Stimulated activated naive B cell treated with anti-CD40 and anti-IgM and Interleukin-4, amounts not matched to agents 10 μg/mL and 1 μg/mL and 100 μg/mL, for 72 hours (primary cell): ENCODE results near the gene OR1C1.
"Not testable (repeated sequence)": the region's sequence is repeated elsewhere in the genome, so short reads cannot be mapped to it uniquely, and the experiment has no call there.

Source experiments
- ATAC-seq, 2 donors: fragments of 150-1000 bp; cut with Tn5 transposase; replicated peaks; 2 replicates each; pipeline ENCODE4 v1.10.0; 2021; ENCODE audit warnings: moderate library complexity in 1 of 2
- DNase-seq: peaks from one replicate; pipeline ENCODE4 v3.0.0; 2021
- H3K27ac Mint-ChIP-seq: one replicate; pipeline ENCODE4 v1.8.0; 2022; ENCODE audit warnings: mild to moderate bottlenecking, mixed read lengths
- H3K27me3 Mint-ChIP-seq, 2 donors: one replicate each; pipeline ENCODE4 v1.8.0; 2022; ENCODE audit warnings: mixed read lengths in 2 of 2
- H3K36me3 Mint-ChIP-seq, 2 donors: one replicate each; pipeline ENCODE4 v1.8.0; 2022; ENCODE audit warnings: mixed read lengths in 2 of 2, mild to moderate bottlenecking in 1 of 2
- H3K4me1 Mint-ChIP-seq, 2 donors: one replicate each; pipeline ENCODE4 v1.8.0; 2022; ENCODE audit warnings: mixed read lengths in 2 of 2, mild to moderate bottlenecking in 1 of 2
- H3K4me3 Mint-ChIP-seq, 2 donors: one replicate each; pipeline ENCODE4 v1.8.0; 2022; ENCODE audit warnings: mild to moderate bottlenecking in 2 of 2, mixed read lengths in 2 of 2, moderate library complexity in 1 of 2
- H3K9me3 Mint-ChIP-seq, 2 donors: one replicate each; pipeline ENCODE4 v1.8.0; 2022; ENCODE audit warnings: mixed read lengths in 2 of 2, mild to moderate bottlenecking in 1 of 2

Gene OR1C1

GRCh38 chr1:247760456-247760855 lies at the start of gene OR1C1:
OR1C1 (minus strand) TSS chr1:247760556; CDS start chr1:247758406, 2,150 bp downstream.
- Mint-ChIP-seq H3K27me3 (no peaks in the 10 kb centered on the region), H3K27ac (no peak within 1 kb of the TSS), H3K4me1 (no peaks in the 10 kb centered on the region), H3K36me3 (no peaks in the 10 kb centered on the region), H3K9me3 (peaks cover 0 to 6% of the 10 kb centered on the region in 2 donors), H3K4me3 (no peak within 1 kb of the TSS)
- no peak for DNase-seq
- ATAC-seq: no peak

DNA sequence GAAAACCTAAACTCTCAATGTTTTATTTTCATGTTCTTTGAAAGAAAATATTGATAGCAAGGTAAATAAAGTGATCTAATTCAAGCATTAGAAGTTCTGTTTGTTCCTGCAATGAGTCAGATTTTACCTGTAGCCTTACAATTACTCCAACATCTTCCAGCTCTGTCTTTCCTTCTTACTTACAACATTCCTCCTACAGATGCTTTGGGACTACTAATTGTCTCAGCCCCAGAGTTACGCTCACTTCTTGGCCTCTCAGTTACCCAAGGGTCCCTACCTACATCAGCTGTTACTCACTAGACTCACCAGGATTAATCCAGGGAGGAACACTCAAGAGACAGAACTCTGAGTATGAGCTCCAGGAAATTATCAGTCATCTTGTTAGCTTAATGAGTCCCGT lies 37.2 kb upstream of the OR1C1 start:
- Mint-ChIP-seq H3K4me3 (no peak overlapping the region), H3K4me1 (no peaks in the 10 kb centered on the region), H3K9me3 (peaks cover 0 to 4% of the 10 kb centered on the region in 2 donors), H3K27me3 (peaks cover 0 to 4% of the 10 kb centered on the region in 2 donors), H3K27ac (no peak overlapping the region), H3K36me3 (no peaks in the 10 kb centered on the region)
- no peak for ATAC-seq
- no peak for DNase-seq

GRCh38 chr1:247769603-247770002 lies 9.2 kb upstream of the OR1C1 start:
- Mint-ChIP-seq H3K9me3 (peaks cover 0 to 4% of the 10 kb centered on the region in 2 donors), H3K27ac (no peak overlapping the region), H3K27me3 (no peaks in the 10 kb centered on the region), H3K4me1 (no peaks in the 10 kb centered on the region), H3K4me3 (no peak overlapping the region), H3K36me3 (no peaks in the 10 kb centered on the region)
- no peak for ATAC-seq
- no peak for DNase-seq

- DNase-seq, H3K4me1 Mint-ChIP-seq, H3K36me3 Mint-ChIP-seq, H3K4me3 Mint-ChIP-seq, H3K27ac Mint-ChIP-seq, ATAC-seq, H3K27me3 Mint-ChIP-seq: not testable (repeated sequence)
- H3K9me3 Mint-ChIP-seq: peaks cover 5 to 19% of the 10 kb centered on the region in 2 donors
These were observed 6.0 kb downstream of the OR1C1 start for GRCh38 chr1:247754311-247754710.

DNA sequence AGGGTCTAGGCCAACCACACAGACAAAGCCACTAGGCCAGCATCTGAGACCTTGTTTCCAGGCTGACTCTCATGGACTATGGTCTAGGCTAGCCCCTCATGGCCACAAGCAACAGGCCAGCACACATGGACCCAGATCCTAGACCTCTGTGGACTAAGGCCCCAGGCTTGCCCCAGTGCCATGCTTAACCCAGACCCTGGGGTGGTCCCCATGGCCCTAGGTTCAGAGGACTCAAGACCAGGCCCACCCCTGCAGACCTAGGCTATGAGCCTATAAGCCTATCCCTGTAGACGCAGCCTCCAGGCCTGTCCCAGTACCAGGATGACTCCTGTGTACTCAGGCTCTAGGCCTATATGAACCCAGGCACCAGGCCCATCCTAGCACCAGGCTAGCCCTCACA lies 10.5 kb downstream of the OR1C1 start:
- ATAC-seq (no peak), DNase-seq (no peak)
- H3K36me3 Mint-ChIP-seq: peaks cover 0 to 3% of the 10 kb centered on the region in 2 donors
- no peaks in the 10 kb centered on the region for H3K27me3 Mint-ChIP-seq
- no peak overlapping the region for H3K4me3 Mint-ChIP-seq
- H3K27ac Mint-ChIP-seq: no peak overlapping the region
- no peaks in the 10 kb centered on the region for H3K4me1 Mint-ChIP-seq
- H3K9me3 Mint-ChIP-seq: peaks cover 3 to 14% of the 10 kb centered on the region in 2 donors

DNA sequence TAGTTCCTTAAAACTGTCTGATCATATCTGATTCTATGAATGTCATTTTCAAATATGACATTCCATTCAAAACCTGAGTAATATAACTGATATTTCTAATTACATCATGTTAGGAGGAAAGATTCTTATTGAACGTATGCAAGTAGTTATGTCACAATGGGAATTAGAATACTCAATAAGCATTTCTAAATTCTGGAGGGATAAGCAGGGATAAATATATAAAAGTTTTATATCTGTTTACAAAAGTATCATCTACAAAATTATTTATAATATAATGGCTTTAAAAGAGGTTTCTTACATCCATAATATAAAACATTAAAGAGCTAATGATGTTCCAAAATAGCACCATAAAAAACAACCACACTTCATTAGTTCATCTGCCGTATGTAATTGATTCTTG lies 12.3 kb downstream of the OR1C1 start, which contains the start of gene OR14A2:
TSS of gene OR14A2 (minus strand) at position 101 of the 400 bp plus-strand sequence.
- H3K9me3 Mint-ChIP-seq: peaks cover 3 to 14% of the 10 kb centered on the region in 2 donors
- H3K27ac Mint-ChIP-seq: no peak within 1 kb of the TSS
- peaks cover 0 to 3% of the 10 kb centered on the region in 2 donors for H3K36me3 Mint-ChIP-seq
- no peak within 1 kb of the TSS for H3K4me3 Mint-ChIP-seq
- DNase-seq: no peak
- H3K4me1 Mint-ChIP-seq: no peaks in the 10 kb centered on the region
- ATAC-seq: no peak
- no peaks in the 10 kb centered on the region for H3K27me3 Mint-ChIP-seq

DNA sequence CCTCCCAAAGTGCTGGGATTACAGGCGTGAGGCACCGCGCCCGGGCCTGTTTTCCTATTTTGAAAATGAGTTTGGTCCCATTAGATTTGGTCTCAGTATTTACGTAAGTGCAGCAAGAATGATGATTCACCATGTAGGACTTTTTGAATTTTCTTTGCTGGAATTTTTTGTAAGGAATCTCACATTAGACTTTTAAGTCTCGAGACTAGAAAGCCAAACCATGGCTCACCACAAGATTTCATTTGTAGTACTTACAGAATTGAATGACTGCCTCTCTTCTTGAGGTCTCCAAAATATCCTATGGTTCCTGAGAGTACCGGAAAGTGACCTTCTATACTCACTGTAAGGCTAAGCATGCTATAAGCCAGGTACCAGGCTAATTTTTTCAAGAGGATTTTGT lies 12.7 kb downstream of the OR1C1 start:
- no peak overlapping the region for H3K27ac Mint-ChIP-seq
- H3K36me3 Mint-ChIP-seq: peaks cover 0 to 3% of the 10 kb centered on the region in 2 donors
- no peaks in the 10 kb centered on the region for H3K4me1 Mint-ChIP-seq
- ATAC-seq: no peak
- H3K4me3 Mint-ChIP-seq: no peak overlapping the region
- H3K27me3 Mint-ChIP-seq: no peaks in the 10 kb centered on the region
- H3K9me3 Mint-ChIP-seq: peaks cover 3 to 14% of the 10 kb centered on the region in 2 donors
- DNase-seq: no peak

- Mint-ChIP-seq H3K9me3 (peaks cover 3 to 10% of the 10 kb centered on the region in 2 donors), H3K4me1 (no peaks in the 10 kb centered on the region), H3K4me3 (no peak overlapping the region), H3K36me3 (peaks cover 0 to 3% of the 10 kb centered on the region in 2 donors), H3K27me3 (no peaks in the 10 kb centered on the region), H3K27ac (no peak overlapping the region)
- ATAC-seq (no peak), DNase-seq (no peak)
These were observed 13.9 kb downstream of the OR1C1 start for GRCh38 chr1:247746391-247746935.

DNA sequence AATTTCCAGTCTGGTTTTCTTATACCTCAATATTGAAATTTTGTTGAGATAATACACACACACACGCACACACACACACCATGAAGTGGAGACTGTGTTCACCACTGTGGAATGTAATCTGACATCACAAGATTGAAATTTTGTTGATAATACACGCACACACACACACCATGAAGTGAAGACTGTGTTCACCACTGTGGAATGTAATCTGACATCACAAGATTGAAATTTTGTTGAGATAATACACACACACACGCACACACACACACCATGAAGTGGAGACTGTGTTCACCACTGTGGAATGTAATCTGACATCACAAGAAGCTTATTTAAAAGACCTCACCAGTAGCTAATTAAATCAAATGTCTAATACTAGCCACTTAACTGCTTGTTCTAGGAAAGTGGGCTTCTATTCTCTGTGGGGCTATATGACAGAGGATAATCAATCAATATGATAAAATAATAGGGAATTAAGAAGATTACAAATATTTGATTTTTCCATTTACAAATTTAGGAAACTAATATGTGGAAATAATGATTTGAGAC lies 18.1 kb downstream of the OR1C1 start:
- not testable (repeated sequence) for H3K4me1 Mint-ChIP-seq, ATAC-seq, H3K27me3 Mint-ChIP-seq, H3K27ac Mint-ChIP-seq, H3K9me3 Mint-ChIP-seq, H3K36me3 Mint-ChIP-seq, H3K4me3 Mint-ChIP-seq, DNase-seq

DNA sequence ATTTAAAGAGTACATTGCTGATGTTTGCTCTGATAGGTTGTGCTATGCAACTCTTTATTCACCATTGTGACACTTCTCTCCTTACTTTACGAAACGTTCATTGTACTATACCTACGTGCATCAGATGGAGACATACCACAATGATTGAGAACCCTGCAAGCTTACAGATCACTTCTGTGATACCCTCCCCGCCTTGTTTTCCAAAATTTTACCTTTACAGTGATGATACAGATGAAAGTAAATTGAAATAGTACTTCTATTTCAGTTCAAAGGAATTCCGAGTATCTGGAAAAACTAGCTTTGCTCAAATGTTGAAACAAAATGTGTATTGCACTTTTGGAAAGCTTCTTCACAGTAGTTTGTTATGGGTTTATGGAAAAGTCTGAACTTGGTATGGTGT lies 18.6 kb downstream of the OR1C1 start:
- H3K36me3 Mint-ChIP-seq: no peaks in the 10 kb centered on the region
- H3K27me3 Mint-ChIP-seq: no peaks in the 10 kb centered on the region
- ATAC-seq: no peak
- no peak for DNase-seq
- H3K4me1 Mint-ChIP-seq: no peaks in the 10 kb centered on the region
- H3K27ac Mint-ChIP-seq: no peak overlapping the region
- H3K4me3 Mint-ChIP-seq: no peak overlapping the region
- H3K9me3 Mint-ChIP-seq: no peaks in the 10 kb centered on the region

DNA sequence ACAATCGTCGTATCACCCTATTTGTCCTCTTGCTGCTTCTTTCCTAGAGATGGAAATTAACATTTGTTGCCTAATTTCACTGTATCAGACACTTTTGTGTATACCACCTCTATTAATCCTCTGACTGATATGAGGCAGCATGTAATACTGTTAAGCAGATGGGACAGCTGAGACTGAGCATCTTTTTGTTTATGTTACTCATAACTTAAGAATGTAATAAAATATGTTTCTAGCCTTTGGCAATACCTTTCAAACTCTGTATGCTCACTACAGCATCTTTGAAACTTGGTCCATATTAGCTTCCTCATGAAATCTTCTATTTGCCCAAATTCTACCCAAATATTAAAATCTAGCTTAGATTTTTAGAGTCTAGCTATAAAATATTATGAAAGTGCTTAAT lies 19.6 kb downstream of the OR1C1 start:
- Mint-ChIP-seq H3K27ac (no peak overlapping the region), H3K27me3 (no peaks in the 10 kb centered on the region), H3K36me3 (no peaks in the 10 kb centered on the region), H3K9me3 (no peaks in the 10 kb centered on the region), H3K4me3 (no peak overlapping the region), H3K4me1 (no peaks in the 10 kb centered on the region)
- DNase-seq (no peak), ATAC-seq (no peak)

DNA sequence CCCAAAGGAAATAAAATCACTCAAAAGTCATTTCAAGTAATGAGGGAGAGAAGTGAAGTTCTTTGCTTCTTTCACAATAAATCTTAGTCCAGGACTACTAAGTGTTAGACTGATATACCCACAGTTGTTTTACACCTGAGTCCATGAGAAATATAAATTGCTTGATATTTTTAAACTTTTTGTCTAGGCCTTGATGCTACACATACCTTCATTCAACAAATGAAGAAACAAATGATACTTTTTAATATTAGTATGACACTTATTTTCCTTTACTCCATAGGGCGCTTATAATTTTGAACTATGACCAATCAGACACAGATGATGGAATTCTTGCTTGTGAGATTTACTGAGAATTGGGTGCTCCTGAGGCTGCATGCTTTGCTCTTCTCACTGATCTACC lies 22.0 kb downstream of the OR1C1 start, which contains the start of gene OR14K1:
TSS of gene OR14K1 (plus strand) at position 301 of the 400 bp plus-strand sequence. CDS start at position 301, 0 bp downstream.
- Mint-ChIP-seq H3K36me3 (no peaks in the 10 kb centered on the region), H3K4me3 (no peak within 1 kb of the TSS), H3K27me3 (no peaks in the 10 kb centered on the region), H3K4me1 (no peaks in the 10 kb centered on the region), H3K9me3 (no peaks in the 10 kb centered on the region), H3K27ac (no peak within 1 kb of the TSS)
- ATAC-seq (no peak), DNase-seq (no peak)

GRCh38 chr1:247721222-247721621 lies 39.1 kb downstream of the OR1C1 start:
- Mint-ChIP-seq H3K4me3 (no peak overlapping the region), H3K27ac (no peak overlapping the region), H3K27me3 (no peaks in the 10 kb centered on the region), H3K4me1 (no peaks in the 10 kb centered on the region), H3K36me3 (no peaks in the 10 kb centered on the region), H3K9me3 (peaks cover 4 to 7% of the 10 kb centered on the region in 2 donors)
- DNase-seq (no peak), ATAC-seq (no peak)

DNA sequence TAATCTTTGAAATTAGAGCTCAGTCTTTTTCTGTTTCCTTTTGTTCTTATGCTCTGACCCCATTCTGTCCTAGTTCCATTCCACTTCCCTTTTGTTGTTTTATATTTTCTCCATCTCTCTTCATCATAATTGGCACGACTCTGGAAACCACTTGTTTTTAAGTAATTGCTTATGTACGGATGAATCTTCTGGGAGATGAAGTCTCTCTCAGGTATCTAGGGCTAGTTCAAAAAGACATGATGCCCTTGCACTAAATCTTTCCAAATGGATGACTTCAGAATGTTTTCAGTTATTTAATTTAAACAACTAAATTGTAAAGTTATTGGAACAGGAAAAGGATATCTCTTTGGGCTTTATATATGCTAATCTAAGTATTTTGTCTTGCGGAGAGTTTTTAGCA lies 43.8 kb downstream of the OR1C1 start, which contains the start of gene OR6F1:
TSS of gene OR6F1 (minus strand) at position 101 of the 400 bp plus-strand sequence. CDS start 3,891 bp downstream, outside the sequence.
- no peak for ATAC-seq
- no peaks in the 10 kb centered on the region for H3K36me3 Mint-ChIP-seq
- no peak for DNase-seq

DNA sequence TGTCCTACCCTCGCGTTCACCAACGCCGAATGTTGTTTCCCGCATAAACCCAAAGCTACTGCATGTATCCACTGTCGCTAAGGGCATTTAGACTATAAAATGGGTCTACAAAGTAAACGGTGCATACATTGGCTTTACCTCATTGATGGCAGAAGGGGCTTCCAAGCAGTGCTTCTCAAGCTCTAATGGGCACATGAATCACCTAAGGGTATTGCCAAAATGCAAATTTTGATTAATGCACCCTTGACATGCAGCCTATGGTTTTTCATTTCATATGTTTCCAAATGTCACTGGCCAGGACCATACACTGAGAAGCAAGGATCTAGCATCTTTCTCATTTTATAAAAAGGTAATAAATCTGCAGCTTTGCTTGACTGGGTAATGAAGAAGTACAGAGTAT lies 46.6 kb downstream of the OR1C1 start:
- H3K27me3 Mint-ChIP-seq: peaks cover 0 to 4% of the 10 kb centered on the region in 2 donors
- H3K4me3 Mint-ChIP-seq: no peak overlapping the region
- H3K36me3 Mint-ChIP-seq: no peaks in the 10 kb centered on the region
- no peaks in the 10 kb centered on the region for H3K4me1 Mint-ChIP-seq
- H3K9me3 Mint-ChIP-seq: no peaks in the 10 kb centered on the region
- no peak overlapping the region for H3K27ac Mint-ChIP-seq
- ATAC-seq (peak; percentile 63 to 68), DNase-seq (no peak)

More for the DNA sequence above, 43.8 kb downstream of the OR1C1 start, which contains the start of gene OR6F1:
- Mint-ChIP-seq H3K4me1 (no peaks in the 10 kb centered on the region), H3K4me3 (no peak within 1 kb of the TSS), H3K9me3 (peaks cover 0 to 4% of the 10 kb centered on the region in 2 donors), H3K27ac (no peak within 1 kb of the TSS), H3K27me3 (peaks cover 0 to 4% of the 10 kb centered on the region in 2 donors)
